ENCODE results near the gene HSPBP1. TPM values are rescaled to one million over a fixed set of nuclear protein-coding genes. Genes with fewer than 3 reads are reported as not detected.

The HSPBP1 gene
- total RNA-seq, 1 donor from 2014 or later: 37.8 TPM

- H3K4me1 Mint-ChIP-seq (ENCODE audit: unreplicated experiment): peaks cover 11% of the 10 kb centered on the region
- DNase-seq (ENCODE audit: extremely low spot score, unreplicated experiment): no peak
- peaks cover 8% of the 10 kb centered on the region for H3K36me3 Mint-ChIP-seq
- TF ChIP-seq, protein P1, sequence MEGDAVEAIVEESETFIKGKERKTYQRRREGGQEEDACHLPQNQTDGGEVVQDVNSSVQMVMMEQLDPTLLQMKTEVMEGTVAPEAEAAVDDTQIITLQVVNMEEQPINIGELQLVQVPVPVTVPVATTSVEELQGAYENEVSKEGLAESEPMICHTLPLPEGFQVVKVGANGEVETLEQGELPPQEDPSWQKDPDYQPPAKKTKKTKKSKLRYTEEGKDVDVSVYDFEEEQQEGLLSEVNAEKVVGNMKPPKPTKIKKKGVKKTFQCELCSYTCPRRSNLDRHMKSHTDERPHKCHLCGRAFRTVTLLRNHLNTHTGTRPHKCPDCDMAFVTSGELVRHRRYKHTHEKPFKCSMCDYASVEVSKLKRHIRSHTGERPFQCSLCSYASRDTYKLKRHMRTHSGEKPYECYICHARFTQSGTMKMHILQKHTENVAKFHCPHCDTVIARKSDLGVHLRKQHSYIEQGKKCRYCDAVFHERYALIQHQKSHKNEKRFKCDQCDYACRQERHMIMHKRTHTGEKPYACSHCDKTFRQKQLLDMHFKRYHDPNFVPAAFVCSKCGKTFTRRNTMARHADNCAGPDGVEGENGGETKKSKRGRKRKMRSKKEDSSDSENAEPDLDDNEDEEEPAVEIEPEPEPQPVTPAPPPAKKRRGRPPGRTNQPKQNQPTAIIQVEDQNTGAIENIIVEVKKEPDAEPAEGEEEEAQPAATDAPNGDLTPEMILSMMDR (conservative IDR thresholded peaks at IDR 0.05): no peak
- H3K27ac Mint-ChIP-seq: no peak overlapping the region
- peaks cover 8% of the 10 kb centered on the region for H3K9me3 Mint-ChIP-seq
- no peak overlapping the region for H3K4me3 Mint-ChIP-seq
- H3K27me3 Mint-ChIP-seq: peaks cover 8% of the 10 kb centered on the region
These were observed 59.4 kb downstream of the HSPBP1 start for GRCh38 chr19:55220525-55220924.

- Mint-ChIP-seq H3K4me1 (ENCODE audit: unreplicated experiment) (peaks cover 11% of the 10 kb centered on the region), H3K9me3 (peaks cover 15% of the 10 kb centered on the region), H3K27ac (peak overlapping the region; percentile 85), H3K36me3 (peaks cover 7% of the 10 kb centered on the region), H3K27me3 (peaks cover 10% of the 10 kb centered on the region), H3K4me3 (peak overlapping the region; percentile 91)
- TF ChIP-seq, protein P1 (conservative IDR thresholded peaks at IDR 0.05): no peak
- no peak for DNase-seq (ENCODE audit: extremely low spot score, unreplicated experiment)
These were observed 63.3 kb downstream of the HSPBP1 start for GRCh38 chr19:55216461-55217198.

- Mint-ChIP-seq H3K36me3 (peaks cover 4% of the 10 kb centered on the region), H3K27me3 (peaks cover 10% of the 10 kb centered on the region), H3K4me1 (ENCODE audit: unreplicated experiment) (peaks cover 15% of the 10 kb centered on the region), H3K9me3 (peaks cover 15% of the 10 kb centered on the region), H3K4me3 (no peak overlapping the region), H3K27ac (no peak overlapping the region)
- TF ChIP-seq, protein P1 (conservative IDR thresholded peaks at IDR 0.05): no peak
- DNase-seq (ENCODE audit: extremely low spot score, unreplicated experiment): no peak
These were observed 66.4 kb downstream of the HSPBP1 start for GRCh38 chr19:55213547-55213946.

DNA sequence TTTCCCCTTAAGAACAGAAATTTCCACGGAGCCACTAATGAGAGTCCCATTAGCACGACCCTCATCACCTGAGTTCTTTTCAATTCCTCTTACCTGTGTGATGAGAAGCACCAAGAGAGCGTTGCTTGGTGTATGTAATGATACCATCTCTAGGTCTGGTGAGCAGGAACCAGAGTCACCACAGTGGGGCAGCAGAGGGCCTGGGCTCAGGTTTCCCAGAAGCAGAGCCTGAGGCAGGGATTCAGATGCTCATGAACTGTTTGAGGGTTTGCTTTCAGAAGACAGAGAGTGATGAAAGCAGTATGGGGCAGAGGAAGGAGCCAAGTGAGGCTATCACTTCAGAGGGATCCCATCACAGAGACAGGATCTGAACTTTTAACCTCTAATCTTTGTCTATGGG lies 67.5 kb downstream of the HSPBP1 start:
- Mint-ChIP-seq H3K4me3 (no peak overlapping the region), H3K9me3 (peaks cover 15% of the 10 kb centered on the region), H3K27ac (peak overlapping the region; percentile 40), H3K27me3 (peaks cover 10% of the 10 kb centered on the region), H3K36me3 (peaks cover 4% of the 10 kb centered on the region), H3K4me1 (ENCODE audit: unreplicated experiment) (peaks cover 15% of the 10 kb centered on the region)
- DNase-seq (ENCODE audit: extremely low spot score, unreplicated experiment): no peak
- TF ChIP-seq, protein P1 (conservative IDR thresholded peaks at IDR 0.05): peak; percentile 66

Small RNAs within 50 kb of the gene (microRNA-seq; reads per million reads assigned to microRNA genes)
- gene MIR6802 (not detected), gene MIR6803 (1.7 reads per million), gene MIR6804 (2.2 reads per million)

Other genes starting within 250 kb of the HSPBP1 start
- 0.22 and 0.93 TPM in 2 replicates for gene GP6, start 241.8 kb downstream of the HSPBP1 start, total RNA-seq (ENCODE audit: low replicate concordance)
- 37.9 and 74.9 TPM in 2 replicates for gene RDH13, start 217.0 kb downstream of the HSPBP1 start, total RNA-seq (ENCODE audit: low replicate concordance)
- gene EPS8L1, start 204.2 kb downstream of the HSPBP1 start, total RNA-seq (ENCODE audit: low replicate concordance): 54.0 and 116 TPM in 2 replicates
- 102 and 113 TPM in 2 replicates for gene PPP1R12C, start 162.5 kb downstream of the HSPBP1 start, total RNA-seq (ENCODE audit: low replicate concordance)
- gene TNNT1, start 130.9 kb downstream of the HSPBP1 start, total RNA-seq (ENCODE audit: low replicate concordance): 27.6 and 83.1 TPM in 2 replicates
- 2.1 and 4.3 TPM in 2 replicates for gene TNNI3, start 122.4 kb downstream of the HSPBP1 start, total RNA-seq (ENCODE audit: low replicate concordance)
- 5.9 and 12.2 TPM in 2 replicates for gene DNAAF3, start 113.5 kb downstream of the HSPBP1 start, total RNA-seq (ENCODE audit: low replicate concordance)
- gene SYT5, start 99.8 kb downstream of the HSPBP1 start, total RNA-seq (ENCODE audit: low replicate concordance): 5.0 and 9.1 TPM in 2 replicates
- gene PTPRH, start 70.6 kb downstream of the HSPBP1 start, total RNA-seq (ENCODE audit: low replicate concordance): 3.9 and 4.3 TPM in 2 replicates
- gene TMEM86B, start 51.3 kb downstream of the HSPBP1 start, total RNA-seq (ENCODE audit: low replicate concordance): 14.4 and 19.0 TPM in 2 replicates
- 71.5 and 72.3 TPM in 2 replicates for gene PPP6R1, start 21.1 kb downstream of the HSPBP1 start, total RNA-seq (ENCODE audit: low replicate concordance)
- gene BRSK1, start 3.9 kb upstream of the HSPBP1 start, total RNA-seq (ENCODE audit: low replicate concordance): 9.8 and 32.3 TPM in 2 replicates
- gene TMEM150B, start 45.2 kb upstream of the HSPBP1 start, total RNA-seq (ENCODE audit: low replicate concordance): 1.2 and 1.6 TPM in 2 replicates
- gene KMT5C, start 59.8 kb upstream of the HSPBP1 start, total RNA-seq (ENCODE audit: low replicate concordance): 26.9 and 32.9 TPM in 2 replicates
- 0.33 and 0.87 TPM in 2 replicates for gene COX6B2, start 74.6 kb upstream of the HSPBP1 start, total RNA-seq (ENCODE audit: low replicate concordance)
- gene GARIN5B, start 83.2 kb upstream of the HSPBP1 start, total RNA-seq (ENCODE audit: low replicate concordance): not detected in 2 replicates
- 0.46 and 0.48 TPM in 2 replicates for gene IL11, start 90.4 kb upstream of the HSPBP1 start, total RNA-seq (ENCODE audit: low replicate concordance)
- gene TMEM190, start 96.7 kb upstream of the HSPBP1 start, total RNA-seq (ENCODE audit: low replicate concordance): 2.6 and 2.8 TPM in 2 replicates
- gene TMEM238, start 104.2 kb upstream of the HSPBP1 start, total RNA-seq (ENCODE audit: low replicate concordance): 8.1 and 14.0 TPM in 2 replicates
- 1,799 and 2,072 TPM in 2 replicates for gene RPL28, start 105.8 kb upstream of the HSPBP1 start, total RNA-seq (ENCODE audit: low replicate concordance)
- 40.7 and 91.3 TPM in 2 replicates for gene UBE2S, start 127.7 kb upstream of the HSPBP1 start, total RNA-seq (ENCODE audit: low replicate concordance)
- gene SHISA7, start 163.2 kb upstream of the HSPBP1 start, total RNA-seq (ENCODE audit: low replicate concordance): 0.05 and 0.22 TPM in 2 replicates
- gene ISOC2, start 181.5 kb upstream of the HSPBP1 start, total RNA-seq (ENCODE audit: low replicate concordance): 44.2 and 47.5 TPM in 2 replicates
- gene C19orf85, start 184.6 kb upstream of the HSPBP1 start, total RNA-seq (ENCODE audit: low replicate concordance): not detected in 2 replicates
- 10.3 and 13.2 TPM in 2 replicates for gene ZNF628, start 196.5 kb upstream of the HSPBP1 start, total RNA-seq (ENCODE audit: low replicate concordance)
- 46.5 and 64.3 TPM in 2 replicates for gene NAT14, start 205.1 kb upstream of the HSPBP1 start, total RNA-seq (ENCODE audit: low replicate concordance)
- 0.83 and 1.5 TPM in 2 replicates for gene SSC5D, start 208.3 kb upstream of the HSPBP1 start, total RNA-seq (ENCODE audit: low replicate concordance)

Data from type B pancreatic cell (in vitro differentiated cells).